HG02943 (cell line): Measurements from ENCODE around the gene TCF4.
A peak's percentile ranks its signal among the peaks of the same experiment; 100 is the strongest.

ENCODE experiments used
- ATAC-seq: cut with Tn5 transposase; IDR thresholded peaks from one replicate; pipeline ENCODE4 v1.9.1; 2021; ENCODE audit warnings: mild to moderate bottlenecking, low read depth, moderate library complexity; ENCODE audit not compliant: unreplicated experiment

TCF4 gene

GRCh38 chr18:55508651-55509050, 79.3 kb downstream of the TCF4 start:
- no peak for ATAC-seq

- no peak for ATAC-seq
These were observed 81.9 kb downstream of the TCF4 start for GRCh38 chr18:55506074-55506473.

GRCh38 chr18:55504808-55505207, 83.2 kb downstream of the TCF4 start:
- no peak for ATAC-seq

DNA sequence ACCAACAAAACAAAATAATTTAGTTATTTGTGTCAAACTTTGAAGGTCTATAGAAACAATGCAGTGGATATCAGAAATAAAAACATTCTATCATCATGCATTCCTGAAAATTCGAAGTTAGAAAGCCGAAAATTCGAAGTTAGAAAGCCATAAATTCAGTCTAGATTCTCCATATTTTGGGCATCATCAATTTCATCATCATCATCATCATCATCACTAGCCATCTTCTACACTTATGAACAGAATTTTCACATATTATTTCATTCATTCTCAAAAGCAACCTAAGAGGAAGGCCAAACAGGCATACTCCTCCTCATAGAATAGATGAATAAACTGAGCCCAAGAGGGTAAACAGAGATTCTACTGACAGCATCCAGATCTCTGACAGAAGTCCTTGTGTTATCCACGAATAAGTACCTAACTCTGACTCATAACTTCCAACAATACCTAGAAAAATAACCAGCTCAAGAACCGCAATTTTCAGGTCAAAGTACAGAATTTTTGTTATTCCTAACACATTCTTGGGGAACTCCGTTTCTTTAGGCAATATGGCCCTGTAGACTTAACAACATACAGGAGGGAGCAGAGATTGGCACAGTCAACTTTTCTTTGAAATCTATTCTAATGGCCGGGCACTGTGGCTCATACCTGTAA, 84.7 kb downstream of the TCF4 start:
- ATAC-seq, result no peak

GRCh38 chr18:55501982-55502710, 85.8 kb downstream of the TCF4 start:
- ATAC-seq, result no peak

DNA sequence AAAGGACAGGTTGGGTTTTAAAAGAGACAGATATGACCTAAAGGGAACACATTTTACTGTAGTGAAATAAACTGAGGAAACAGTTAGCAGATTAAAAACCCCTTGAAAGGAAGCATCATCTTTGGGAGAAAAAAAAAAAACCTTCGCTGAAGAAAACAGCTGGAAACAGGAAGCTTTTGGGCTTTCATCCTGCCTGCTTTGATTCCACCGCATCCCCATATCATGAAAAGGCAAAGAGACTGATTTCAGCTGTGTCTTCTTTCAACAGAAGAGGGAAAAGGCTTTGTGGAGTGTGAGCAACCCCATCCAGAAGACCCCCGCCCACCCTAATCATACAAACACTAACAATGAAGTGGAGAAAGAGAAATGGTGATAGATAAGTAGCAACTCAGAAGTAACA, 86.4 kb downstream of the TCF4 start:
- ATAC-seq, result no peak

DNA sequence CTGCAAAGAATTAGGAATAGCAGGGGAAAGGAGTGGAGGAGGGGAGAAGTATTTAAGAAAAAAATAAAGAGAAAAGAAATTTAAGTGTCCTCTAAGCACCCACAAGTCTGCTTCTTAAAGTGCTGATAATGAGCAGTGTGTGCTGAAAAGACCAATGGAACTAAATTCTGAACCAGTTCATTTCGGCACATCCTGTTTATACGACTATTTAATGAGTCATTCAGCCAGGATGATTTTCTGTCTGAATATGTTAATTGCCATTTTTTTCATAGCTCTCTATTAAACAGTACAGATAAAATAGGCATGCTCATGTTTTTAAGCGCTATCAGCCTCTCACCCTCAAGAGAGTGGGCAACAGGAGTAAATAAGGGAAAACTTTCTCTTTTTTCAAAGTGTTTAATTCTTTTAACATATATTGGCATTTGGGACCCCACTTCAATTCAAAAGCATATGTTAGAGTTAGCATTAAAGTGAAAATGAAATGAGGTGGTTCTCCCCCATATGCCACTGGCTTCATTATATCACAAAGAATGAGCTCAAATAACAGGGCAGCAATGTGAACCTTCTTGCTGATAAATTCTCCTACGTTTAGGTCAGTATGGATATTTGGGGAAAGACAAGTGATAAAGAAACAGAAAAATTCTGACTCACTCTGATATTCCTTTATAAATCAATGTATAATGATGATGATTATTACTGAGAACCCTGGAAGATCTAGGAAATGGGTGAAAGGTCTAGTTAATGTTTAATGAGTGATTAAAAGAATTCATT, 87.5 kb downstream of the TCF4 start:
- no peak for ATAC-seq

GRCh38 chr18:55499526-55499925, 88.5 kb downstream of the TCF4 start:
- ATAC-seq, result no peak

DNA sequence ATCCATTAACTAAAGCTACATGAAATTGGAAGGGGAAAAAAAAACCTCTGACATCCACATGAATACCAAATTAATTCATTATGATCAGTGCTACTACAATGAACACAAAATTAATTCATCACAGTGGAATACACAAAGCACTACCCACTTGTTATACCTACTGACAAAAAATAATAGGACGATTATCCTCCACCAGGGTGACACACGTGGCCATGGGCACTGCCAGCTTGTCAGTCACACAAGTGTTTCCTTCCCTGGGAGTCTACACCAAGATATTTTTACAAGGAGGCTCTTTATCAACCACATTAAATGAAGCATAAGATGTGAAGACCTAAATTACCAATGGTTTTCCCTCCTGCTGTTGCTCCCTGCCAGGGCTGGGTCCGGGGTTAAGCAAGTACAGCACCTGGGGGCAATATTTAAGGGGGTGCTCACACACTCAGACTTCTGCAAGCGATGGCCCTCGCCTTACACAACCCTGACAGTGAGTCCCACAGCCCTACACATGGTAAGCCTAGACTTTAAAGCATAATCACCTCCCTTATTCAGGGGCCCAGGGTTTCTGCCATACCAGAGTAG, 90.1 kb downstream of the TCF4 start:
- no peak for ATAC-seq

DNA sequence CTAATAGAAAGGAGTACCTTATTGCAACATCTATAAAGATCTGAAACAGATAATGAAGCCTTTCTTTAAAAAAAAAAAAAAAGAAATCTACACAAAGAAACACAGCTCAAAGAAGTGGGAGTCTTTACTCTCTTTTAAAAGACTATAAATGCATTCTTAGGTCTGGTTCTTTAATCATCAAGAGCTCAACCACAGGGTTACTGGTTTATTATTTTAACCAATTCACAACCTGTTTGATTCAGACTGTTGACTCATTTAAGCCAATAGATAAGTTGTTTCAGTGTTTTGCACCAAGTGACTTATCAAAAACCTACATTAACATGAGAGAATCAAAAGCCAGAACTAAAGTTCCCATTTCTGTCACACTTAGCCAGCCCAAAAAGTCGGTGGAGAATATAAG, 93.1 kb downstream of the TCF4 start:
- ATAC-seq, result no peak

DNA sequence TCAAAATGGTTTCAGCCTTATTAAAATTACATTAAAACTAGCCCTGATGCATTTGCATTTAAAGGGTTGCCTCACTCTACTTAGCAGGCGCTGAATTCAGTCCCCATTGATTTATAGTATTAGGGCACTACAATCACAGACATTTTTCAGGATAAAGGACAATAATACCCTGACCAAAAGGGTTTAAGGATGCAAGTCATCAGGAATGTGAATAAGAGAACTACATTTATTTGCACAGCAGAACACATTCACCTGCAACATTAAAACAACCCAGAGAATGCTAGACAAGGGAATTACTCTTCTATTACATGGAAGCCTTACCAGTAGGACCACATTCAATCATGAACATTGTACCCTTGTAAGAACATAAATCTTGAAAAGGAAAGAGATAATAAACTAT, 93.6 kb downstream of the TCF4 start:
- ATAC-seq, result no peak

- ATAC-seq, result no peak
These were observed 96.4 kb downstream of the TCF4 start for GRCh38 chr18:55491616-55492015.

GRCh38 chr18:55489034-55489986, 98.7 kb downstream of the TCF4 start:
- ATAC-seq, result peak; percentile 60

DNA sequence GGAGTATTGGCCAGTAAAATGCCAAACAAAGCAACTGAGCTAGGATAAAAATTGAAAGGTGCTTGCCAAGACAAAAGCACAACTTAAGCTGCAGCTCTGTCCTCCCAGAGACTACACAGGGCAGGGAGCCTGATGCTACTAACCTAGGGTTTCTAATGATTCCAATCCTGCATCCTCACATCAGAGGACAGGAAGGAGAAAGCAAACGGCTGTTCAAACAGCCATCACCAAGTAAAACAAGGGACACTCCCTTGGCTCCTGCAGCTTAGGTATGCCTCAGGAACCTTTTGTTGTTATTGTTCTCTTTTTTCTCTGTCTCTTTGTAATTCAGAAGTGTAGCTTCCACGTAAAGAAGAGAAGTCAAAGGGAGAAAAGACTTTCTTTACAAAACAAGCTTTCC, 99.5 kb downstream of the TCF4 start:
- no peak for ATAC-seq

DNA sequence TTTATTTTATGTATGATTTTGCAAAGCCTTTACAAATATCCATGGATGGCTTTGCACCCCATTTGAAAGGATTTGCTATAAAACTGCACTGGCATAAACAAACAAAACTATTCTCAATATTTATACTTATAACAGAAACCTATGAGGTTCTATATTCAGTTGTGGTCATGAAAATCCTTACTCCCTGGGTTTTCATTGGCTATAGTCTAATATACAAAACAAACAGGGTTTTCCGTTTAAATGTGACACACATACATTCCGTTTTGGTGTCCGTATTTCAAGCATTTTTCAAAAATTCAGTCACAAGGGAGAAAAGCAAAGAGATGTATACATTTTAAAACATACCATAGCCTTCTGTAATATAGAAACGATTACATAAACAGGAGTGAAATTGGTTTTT, 100.0 kb downstream of the TCF4 start:
- no peak for ATAC-seq

- no peak for ATAC-seq
These were observed 101.1 kb downstream of the TCF4 start for GRCh38 chr18:55486936-55487335.

- no peak for ATAC-seq
These were observed 102.3 kb downstream of the TCF4 start for GRCh38 chr18:55485666-55486065.

GRCh38 chr18:55484773-55485172, 103.2 kb downstream of the TCF4 start:
- ATAC-seq, result no peak

GRCh38 chr18:55483266-55483871, 104.6 kb downstream of the TCF4 start:
- no peak for ATAC-seq
